Stimulated activated CD4-positive, alpha-beta T cell treated with anti-CD3 and anti-CD28 coated beads, Interleukin-1b, Interleukin-23, amount 100 ng/mL, for 24 hours (primary cell): ENCODE results near the gene NOSIP.

Experiments used
- DNase-seq, 4 experiments: peaks; one replicate each; pipeline ENCODE4 v3.0.0-alpha.2; 2020; ENCODE audit warnings: low read depth in 4 of 4, low spot score in 1 of 4

Gene NOSIP

DNA sequence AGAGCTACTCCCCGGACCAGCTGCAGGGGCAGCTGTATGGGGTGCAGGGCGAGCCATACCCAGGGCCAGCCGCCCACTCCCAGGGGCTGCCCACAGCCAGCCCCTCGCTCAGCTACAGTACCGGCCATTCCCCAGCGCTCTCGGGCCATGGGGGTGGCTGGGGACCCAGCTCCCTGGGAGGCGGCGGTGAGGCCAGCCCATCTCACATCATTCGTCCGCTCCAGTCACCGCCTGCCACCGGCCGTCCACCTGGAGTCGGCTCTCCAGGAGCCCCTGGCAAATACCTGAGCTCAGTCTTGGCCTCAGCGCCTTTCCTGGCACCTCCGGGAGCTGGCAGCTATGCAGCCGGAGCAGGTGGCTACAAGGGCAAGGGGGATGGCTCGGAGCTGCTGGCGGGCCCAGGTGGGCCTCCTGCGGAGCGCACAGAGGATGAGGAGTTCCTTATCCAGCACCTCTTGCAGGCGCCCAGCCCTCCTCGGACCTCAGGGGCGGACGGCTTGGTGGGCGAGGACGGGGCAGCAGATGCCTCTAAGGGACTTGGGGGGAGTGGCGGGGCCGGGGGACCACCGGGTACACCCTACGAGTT, 15.6 kb upstream of the NOSIP start:
- no peak for DNase-seq

DNA sequence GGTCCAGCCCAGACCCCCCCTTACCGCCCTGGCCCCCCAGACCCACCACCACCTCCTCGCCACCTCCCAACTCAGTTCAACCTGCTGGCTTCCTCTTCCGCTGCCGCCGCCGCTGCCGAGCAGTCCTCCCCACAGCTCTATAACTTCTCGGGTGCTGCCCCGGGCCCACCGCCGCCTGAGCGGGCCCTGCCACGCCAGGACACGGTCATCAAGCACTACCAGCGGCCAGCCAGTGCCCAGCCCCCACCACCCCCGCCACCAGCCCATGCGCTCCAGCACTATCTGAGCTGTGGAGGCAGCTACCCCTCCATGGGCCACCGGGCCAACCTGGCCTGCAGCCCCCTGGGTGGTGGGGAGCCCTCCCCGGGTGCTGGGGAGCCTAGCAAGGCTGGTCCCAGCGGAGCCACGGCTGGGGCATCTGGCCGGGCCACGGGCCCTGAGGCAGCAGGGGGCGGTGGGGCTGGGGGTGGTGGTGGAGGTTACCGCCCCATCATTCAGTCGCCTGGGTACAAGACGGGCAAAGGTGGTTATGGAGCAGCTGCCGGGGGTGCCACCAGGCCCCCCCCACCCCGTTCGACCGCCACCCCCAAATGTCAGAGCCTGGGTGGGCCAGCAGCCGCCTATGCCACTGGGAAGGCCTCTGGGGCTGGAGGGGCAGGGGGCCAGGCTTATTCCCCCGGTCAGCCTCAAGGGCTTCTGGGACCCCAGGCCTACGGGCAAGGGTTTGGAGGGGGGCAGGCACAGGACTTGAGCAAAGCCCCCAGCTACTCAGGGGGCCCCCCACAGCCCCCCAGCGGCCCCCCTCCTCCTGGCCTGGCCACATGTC, 14.8 kb upstream of the NOSIP start:
- no peak for DNase-seq

DNA sequence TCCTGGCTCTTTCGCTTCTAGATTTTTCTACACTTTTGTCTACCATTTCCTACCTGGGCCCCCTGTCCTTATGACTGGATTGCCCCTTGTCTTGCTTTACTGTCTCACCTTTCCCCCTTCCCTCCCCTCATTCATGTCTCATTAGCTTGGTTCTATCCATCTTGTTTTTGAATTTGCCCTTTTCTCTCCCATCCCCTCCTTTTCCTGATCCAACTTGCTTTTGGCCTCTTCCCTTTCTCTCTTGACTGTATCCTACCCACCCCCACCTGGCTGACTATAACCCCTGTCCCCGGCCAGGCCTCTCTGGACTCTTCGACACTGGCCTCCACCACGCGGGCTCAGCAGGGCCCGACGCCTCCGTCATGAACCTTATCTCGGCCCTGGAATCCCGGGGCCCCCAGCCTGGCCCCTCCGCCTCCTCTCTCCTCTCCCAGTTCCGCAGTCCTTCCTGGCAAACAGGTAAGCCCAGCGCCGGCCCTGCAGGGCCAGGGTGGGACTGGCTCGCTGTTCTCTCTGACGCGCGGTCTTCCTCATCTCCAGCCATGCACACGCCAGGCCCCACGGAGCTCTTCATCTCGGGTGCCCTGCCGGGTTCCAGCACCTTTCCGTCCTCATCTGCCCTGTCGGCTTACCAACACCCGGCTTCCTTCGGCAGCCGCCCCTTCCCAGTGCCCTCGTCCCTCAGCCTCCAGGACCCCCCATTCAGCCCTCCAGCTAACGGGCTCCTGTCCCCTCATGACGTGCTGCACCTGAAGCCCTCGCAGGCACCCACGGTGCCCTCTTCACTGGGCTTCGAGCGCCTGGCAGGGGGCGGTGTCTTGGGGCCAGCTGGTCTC, 14.0 kb upstream of the NOSIP start:
- DNase-seq, result no peak

- DNase-seq, result peak; percentile 71 to 96 (median 88)
These were observed 13.1 kb upstream of the NOSIP start for GRCh38 chr19:49593233-49594113.

DNA sequence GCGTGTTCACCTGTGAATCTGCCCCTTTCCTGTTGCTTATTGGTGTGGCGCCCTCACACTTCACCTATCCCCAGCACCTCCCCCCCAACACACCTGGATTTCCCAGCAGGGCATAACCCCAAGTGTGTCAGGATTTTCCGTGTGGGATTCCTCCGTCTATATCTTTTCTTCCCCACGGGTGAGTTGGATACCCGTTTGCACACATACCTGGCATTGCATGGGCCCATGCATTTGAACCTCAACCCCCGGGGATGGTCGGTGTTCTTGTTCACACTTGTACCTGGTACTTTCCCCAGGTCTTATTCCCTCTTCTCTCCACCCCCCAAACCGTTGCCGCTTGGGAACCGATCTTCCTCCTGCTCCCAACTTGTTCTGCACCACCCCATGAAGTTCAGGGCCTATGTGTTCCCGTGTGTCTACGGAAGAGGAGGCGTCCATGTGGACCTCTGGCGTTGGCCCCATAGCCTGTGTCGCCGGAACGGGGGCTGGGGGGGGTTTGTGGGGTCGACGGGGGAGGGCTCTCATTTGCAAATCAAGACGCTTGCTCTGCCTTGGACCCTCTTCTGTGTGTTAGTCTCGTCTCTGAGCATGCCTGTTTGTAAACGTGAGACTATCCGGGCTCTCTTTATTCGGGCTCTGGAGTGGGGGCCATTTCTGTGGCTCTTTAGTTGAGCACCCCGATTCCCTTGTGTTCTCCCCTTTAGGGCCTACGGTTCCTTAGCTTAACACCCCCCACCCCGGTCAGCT, 12.3 kb upstream of the NOSIP start:
- no peak for DNase-seq

GRCh38 chr19:49591731-49592485, 11.6 kb upstream of the NOSIP start:
- DNase-seq, result peak in 1 of 4 experiments; percentile 35

DNA sequence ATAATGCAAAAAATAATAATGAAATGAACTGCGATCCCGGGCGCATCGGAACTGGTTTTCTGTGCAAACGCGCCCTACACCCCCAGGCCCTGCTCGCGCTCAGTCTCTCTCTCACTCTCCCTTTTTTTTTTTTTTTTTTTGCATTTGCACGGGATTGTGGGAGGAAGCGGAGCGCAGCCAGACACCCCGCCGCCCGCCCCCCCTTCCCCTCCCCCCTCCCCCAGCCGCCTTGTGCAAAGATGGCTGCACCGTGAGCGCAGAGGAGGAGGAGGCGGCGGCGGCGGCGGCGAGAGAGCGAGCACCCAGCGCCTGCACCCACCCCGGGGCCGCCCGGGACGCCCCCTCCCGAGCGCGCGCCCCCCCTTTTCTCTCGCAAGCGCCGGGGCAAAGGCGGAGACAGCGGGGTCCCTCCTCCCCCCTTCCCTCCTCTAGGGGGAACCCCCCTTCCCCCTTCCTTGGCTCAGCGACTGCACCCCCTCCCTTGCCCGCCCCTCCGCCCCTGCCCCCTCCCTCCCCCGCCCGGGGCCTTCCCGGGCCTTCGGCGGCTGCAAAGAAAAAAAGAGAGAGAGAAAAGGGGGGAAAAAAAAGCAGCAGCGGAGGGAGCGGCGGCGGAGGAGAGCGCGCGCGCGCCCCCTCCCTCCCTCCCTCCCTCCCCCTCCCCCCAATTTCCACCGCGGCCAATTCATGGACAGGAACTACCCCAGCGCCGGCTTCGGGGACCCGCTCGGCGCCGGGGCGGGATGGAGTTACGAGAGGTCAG, 10.8 kb upstream of the NOSIP start, which contains the start of gene PRR12:
Gene PRR12, plus strand, starts transcription at position 212 of the 760 bp plus-strand sequence. Its CDS starts 473 bp downstream, at position 685.
- peak in 2 of 4 experiments; percentile 55 to 63 for DNase-seq

- peak; percentile 70 to 93 (median 80) for DNase-seq
These were observed 10.0 kb upstream of the NOSIP start for GRCh38 chr19:49590071-49590970.

- no peak for DNase-seq
These were observed 9.1 kb upstream of the NOSIP start for GRCh38 chr19:49589502-49589905.

GRCh38 chr19:49588365-49589122, 8.2 kb upstream of the NOSIP start:
- no peak for DNase-seq

- no peak for DNase-seq
These were observed 6.9 kb upstream of the NOSIP start for GRCh38 chr19:49587227-49587626.

DNA sequence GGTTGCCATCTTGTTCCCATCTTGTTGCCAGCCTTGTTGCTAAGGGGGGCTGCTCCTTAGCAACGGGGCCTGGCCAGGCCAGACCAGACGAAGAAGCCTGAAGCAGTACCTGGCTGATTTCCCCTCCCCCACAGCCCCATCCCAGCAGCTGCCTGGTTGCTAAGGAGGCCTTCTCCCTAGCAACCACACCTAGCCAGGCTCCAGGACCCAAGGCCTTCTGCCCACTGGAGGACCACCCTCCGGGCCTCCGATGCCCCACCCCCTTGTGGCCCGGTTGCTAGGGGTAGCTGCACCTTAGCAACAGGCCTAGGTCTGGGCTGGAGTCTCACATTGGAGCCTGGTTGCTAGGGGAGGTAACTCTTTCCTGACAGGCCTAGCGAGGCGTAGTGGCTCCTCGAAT, 4.7 kb upstream of the NOSIP start:
- no peak for DNase-seq

- no peak for DNase-seq
These were observed 2.9 kb upstream of the NOSIP start for GRCh38 chr19:49583239-49583638.

GRCh38 chr19:49581007-49581508, 702 bp upstream of the NOSIP start, which contains the start of gene PRRG2:
Gene PRRG2 (plus strand): TSS chr19:49581316. CDS start chr19:49583220, 1,904 bp downstream.
- no peak for DNase-seq

DNA sequence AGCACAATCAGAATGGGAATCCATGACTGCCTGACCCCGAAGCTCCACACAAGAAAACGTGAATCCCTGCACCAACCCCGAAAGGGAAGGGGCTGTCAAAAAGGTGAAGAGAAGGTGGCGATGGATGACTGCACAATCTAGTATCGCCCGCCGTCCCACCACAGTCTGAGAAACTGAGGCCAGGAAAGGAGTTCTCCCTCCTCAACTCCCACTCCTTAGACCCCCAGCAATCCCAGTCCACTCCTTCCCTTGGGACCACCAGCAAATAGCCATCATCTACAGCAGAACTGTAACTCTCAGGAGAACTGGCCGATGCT, 451 bp downstream of the NOSIP start:
- DNase-seq, result no peak

GRCh38 chr19:49579193-49579592, 1.2 kb downstream of the NOSIP start:
- no peak for DNase-seq
